NCI-H82 treated with DMSO at 0.1 percent for 48 hours (cell line): ENCODE measurements around the gene FLVCR2.
"Not testable (repeated sequence)": the region's sequence is repeated elsewhere in the genome, so short reads cannot be mapped to it uniquely, and the experiment has no call there.

Source experiments
- DNase-seq: peaks from one replicate; lab custom pipeline; 2025; ENCODE audit not compliant: unreplicated experiment; lab: John Stamatoyannopoulos, UW

The FLVCR2 gene

DNA sequence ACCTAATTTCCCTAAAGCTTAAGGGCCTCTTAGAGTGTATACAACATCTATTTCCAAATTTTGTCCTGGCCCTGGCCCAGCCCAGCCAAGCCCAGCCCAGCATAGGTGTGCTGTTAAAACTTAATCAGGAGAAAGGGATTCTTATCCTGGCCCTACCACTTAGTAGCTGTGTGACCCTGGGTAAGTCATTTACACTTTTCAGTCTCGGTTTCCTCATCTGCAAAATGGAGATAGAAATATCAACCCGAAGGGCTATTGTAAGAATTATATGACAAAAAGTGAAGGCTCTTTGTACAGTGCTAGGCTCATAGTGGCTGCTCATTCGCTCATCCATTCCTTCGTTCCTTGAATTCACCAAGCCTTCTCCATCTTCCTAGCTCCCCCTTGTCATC lies 81.8 kb downstream of the FLVCR2 start:
- DNase-seq = no peak

DNA sequence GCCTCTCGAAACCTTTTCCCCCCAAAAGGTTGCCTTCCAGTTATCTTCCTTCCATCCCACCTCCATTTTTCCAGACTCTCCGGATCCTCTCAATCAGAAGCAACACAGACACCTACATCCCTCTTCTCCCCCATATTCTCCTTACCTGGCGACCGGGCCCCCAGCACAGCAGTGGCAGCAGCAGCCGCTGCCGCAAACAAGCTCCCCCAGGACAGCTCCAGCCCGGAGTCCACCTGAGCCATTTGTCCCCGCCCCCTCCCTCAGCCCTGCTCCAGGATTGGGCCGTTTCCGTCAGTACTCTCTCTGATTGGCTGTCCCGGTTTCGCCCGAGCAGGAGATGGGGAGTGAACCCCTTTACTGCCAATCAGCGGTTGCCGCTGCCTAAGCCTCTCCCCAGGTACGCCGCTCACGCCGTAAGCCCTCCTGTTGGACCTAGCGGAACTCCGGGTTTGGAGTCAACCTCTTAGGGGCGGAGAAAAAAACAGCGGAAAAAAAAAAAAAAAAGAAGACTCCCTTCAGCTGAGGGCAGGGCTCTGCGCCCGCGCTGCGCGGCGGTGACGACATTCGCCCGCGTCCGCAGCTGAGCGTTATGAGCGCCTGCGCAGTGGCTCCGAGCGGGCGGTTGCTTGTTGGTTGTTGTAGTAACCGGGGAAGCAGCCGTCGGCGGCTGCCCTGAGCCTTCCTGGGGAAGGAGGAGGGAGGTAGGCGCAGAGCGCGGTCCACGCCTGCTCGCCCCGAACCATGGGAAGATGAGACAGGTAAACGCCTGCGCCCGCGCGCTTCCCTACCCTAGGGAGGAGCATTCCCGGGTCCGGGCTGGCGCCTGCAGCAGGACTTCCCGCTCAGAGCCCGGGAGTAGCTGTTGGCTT lies 82.4 kb downstream of the FLVCR2 start, which contains the start of the genes ERG28 and TTLL5:
Gene ERG28, minus strand, starts transcription at position 247 of the 869 bp plus-strand sequence. CDS start 3,374 bp downstream, outside the sequence.
Gene TTLL5, plus strand, starts transcription at position 617 of the 869 bp plus-strand sequence. CDS start 1,904 bp downstream, outside the sequence.
- peak; percentile 91 for DNase-seq

DNA sequence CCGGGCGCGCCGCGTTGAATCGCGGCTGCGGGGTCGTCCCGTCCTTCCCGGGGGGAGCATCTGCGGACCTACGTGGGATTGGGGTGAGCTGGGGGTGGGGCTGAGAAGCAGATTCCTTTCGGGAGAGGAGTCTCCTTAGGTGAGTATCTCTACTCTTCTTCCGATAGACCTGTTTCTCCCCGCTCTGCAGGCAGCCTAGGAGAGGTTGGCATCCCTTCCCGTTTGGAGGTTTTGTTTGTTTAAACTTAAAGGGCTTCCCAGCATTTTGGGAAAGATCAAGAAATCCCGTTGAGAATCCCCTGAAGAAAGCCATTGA lies 83.0 kb downstream of the FLVCR2 start:
- DNase-seq = no peak

DNA sequence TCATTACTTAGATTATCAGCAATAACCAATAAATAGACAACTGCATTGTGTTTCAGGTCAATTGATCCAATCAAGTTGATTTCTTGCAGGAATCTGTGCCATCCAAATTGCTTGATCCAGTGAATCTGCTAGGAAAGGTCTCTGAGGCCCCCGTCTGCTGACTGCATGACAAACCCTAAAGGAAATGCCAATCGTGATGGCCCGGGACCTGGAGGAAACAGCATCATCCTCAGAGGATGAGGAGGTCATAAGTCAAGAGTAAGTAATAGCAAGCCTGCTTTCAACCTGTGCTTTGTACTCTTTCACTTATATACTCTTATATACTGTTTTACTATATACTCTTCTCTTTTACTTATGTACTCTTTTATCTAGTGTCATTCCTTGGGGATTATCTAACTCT lies 84.5 kb downstream of the FLVCR2 start:
- no peak for DNase-seq

DNA sequence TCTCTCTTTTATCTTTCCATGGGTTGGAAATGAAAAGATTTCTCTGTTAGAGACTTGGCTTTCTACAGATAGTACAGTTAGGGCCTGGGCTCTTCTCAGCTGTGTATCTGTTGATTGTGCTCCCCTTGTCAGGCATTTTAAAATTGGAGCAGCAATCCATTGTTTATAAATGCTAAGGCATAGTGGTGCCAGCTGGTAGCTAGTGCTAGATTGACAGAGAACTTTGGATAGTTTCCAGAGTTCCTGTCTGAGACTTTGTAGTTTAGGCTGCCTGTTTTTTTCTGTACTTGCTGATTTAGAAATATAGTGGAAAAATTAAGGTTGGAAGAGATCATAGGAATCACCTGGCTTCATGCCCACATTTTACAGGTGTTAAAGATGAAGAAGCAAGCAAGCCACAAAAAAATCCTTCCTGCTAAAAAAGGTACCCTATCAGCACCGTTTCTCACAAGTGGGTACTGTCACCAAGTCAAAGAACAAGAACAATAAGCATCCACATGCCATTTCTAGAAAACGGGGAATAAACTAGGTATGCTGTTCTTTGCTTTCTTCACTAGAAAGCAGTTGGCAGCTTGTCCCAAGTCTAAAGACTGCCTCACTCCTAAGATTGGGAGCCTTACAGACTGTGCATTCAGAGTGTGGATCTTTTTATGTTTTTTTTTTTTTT lies 88.8 kb downstream of the FLVCR2 start:
- DNase-seq = no peak

DNA sequence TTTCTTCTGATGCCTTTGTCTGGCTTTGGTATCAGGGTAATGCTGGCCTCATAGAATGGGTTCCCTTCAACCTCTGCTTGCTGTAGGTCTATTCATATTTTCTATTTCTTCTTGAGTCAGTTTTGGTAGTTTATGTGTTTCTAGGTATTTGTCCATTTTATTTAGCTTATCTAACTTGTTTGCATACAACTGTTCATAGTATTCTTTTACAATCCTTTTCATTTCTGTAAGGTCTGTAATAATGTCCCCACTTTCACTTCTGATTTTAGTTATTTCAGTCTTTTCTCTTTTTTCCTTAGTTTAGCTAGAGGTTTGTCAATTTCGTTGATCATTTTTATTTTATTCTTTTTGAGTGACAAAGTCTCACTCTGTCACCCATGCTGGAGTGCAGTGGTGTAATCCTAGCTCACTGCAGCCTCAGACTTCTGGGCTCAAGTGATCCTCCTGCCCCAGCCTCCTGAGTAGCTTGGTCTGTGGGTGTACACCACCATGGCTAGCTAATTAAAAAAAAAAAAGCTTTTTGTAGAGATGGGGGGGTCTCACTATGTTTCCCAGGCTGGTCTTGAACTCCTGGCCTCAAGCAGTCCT lies 94.3 kb downstream of the FLVCR2 start:
- no peak for DNase-seq

DNA sequence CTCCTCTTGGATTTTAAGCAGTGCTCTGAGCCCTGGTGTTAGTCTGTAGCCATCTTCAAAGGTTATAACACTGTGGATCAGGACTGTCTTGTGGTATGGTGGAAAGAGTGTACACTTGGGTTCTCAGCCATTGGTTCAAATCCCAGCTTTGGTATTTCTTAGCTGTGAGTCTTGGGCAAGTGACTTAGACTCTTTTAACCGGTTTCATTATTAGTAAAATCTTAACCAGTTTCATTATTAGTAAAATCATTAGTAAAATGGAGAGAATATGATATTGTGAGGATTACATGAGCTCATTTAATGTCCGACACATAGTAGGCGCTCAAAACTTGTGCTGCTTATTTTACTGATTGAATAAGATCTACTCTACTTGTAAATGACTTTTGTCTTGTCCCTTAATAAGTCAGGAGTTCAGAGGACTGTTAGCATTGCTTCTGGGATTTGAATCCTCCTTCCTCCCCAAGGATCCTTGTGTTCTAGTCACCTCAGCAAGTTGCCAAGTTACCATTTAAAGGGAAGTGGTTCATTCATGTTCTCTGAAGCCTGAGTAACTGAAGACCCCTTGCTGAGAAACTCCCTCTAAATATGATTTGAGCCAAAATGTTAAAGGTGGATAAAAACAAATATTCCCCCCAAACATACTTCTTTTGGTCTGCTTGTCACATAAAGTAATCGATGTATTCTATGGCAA lies 95.1 kb downstream of the FLVCR2 start:
- DNase-seq = no peak

DNA sequence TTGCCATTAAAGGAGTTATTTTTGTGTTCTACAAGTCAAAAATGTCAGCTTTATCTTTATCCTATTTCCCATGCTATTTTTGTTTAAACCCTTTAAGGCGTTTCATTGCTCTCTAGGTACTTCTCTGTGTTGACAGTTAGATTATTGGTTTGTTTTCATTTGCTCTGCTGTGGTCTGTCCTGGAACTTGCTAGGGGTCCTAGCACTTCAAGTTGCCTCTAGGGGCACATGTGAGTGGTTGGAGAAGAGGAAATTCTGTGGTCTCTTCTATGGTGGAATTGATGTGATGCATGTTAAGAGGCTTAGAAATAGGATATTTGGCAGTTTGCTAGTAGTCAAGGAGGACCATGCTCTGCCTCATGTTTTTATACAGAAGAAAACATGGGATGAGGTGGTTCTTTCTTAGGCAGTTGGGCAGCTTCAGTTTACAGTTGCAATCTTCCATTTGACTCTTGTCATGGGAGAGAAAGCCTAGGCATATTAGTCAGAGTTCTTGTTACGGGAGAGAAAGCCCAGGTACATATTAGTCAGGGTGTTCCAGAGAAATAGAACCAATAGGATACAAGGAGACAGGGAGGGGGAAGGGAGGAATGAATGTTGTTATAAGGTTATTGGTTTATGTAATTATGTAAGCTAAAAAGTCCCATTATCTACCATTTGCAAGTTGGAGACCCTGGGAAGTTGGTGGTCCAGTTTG lies 97.0 kb downstream of the FLVCR2 start:
- no peak for DNase-seq

DNA sequence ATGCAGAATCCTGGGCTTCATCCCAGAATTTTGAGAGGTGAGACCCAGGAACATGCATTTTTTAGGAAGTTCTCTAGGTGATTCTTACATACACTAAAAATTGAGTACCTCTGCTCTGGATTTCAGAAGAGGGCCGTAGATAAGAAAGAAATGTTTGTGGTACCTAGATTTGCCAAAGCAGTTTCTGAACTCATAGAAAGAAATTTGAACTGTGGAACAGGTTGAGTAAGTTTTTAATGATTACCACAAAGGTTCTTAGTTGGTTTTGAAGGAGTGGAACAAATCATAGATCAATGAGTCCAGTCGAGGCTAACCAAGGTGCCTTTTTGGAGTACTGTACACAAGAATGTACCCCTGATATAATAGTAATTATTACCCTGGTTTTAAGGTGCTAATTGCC lies 107.5 kb downstream of the FLVCR2 start:
- DNase-seq = no peak

DNA sequence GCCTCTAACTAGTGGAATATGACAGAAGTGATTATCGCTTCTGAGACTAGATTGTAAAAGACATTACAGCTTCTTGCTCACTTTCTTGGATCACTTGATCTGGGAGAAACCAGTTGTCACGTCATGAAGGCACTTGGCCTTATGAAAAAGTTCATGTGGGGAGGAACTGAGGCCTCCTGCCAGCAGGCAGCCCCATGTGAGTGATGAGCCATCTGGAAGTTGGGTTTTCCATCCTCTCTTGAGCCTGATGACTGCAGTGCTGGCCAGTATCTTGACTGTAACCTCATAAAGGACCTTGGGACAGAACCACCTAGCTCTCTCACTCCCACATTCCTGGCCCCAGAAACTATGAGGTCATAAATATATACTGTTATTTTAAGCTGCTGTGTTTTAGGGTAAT lies 110.6 kb downstream of the FLVCR2 start:
- DNase-seq = no peak

DNA sequence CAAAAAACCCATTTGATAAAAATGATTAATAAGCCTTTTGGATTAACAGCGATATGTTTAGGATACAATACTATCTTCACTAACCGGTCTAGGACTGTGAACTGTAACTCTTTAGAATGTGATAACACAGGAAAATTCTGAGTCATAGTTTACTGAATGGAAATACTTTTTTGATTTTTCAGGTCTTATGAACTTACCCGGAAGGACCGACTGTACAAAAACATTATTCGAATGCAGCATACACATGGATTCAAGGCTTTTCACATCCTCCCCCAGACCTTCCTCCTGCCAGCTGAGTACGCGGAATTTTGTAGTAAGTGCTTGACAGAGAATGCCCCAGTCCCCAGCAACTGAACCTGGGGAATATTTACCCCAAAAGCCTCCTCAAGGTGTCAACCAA lies 111.6 kb downstream of the FLVCR2 start:
- DNase-seq = no peak

DNA sequence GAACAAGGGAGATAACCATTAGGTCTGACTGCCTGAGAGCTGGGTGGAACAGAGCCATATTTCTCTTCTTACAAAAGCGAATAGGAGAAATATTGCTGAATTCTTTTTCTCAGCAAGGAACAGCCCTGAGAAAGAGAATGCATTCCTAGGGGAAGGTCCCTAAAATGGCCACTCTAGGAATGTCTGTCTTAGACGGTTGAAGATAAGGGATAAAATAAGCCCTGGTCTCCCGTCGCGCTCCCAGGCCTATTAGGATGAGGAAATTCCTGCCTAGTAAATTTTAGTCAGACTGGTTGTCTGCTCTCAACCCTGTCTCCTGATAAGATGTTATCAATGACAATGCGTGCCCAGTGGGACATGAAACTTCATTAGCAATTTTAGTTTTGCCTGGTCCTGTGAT lies 116.6 kb downstream of the FLVCR2 start:
- DNase-seq = not testable (repeated sequence)

DNA sequence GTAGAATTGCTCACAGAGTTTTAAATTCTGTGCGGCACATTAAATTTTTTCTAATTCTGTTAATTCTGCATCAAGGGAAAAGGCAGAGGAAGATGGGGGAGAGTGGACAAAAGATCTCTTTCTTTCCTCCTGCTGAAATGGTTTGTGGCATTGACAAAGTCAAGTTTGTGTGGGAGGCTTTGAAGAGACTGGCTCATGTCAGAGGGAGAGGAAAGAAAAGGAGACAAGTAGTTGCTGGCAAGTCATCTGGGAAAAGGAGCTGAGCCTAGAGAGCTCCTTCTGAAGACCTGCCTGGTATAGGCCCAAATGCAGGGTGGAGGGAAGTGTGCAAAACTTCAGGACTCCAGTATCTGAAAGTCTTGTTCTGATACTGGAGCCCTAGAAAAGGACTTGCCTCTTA lies 119.0 kb downstream of the FLVCR2 start:
- DNase-seq = no peak
